Stimulated activated CD4-positive, alpha-beta T cell treated with anti-CD3 and anti-CD28 coated beads, Interleukin-1b, Interleukin-23, amount 100 ng/mL, for 24 hours (primary cell): ENCODE results near the gene C2CD4D.

Experiments
- DNase-seq, 4 experiments: peaks; one replicate each; pipeline ENCODE4 v3.0.0-alpha.2; 2020; ENCODE audit warnings: low read depth in 4 of 4, low spot score in 1 of 4

The C2CD4D gene

DNA sequence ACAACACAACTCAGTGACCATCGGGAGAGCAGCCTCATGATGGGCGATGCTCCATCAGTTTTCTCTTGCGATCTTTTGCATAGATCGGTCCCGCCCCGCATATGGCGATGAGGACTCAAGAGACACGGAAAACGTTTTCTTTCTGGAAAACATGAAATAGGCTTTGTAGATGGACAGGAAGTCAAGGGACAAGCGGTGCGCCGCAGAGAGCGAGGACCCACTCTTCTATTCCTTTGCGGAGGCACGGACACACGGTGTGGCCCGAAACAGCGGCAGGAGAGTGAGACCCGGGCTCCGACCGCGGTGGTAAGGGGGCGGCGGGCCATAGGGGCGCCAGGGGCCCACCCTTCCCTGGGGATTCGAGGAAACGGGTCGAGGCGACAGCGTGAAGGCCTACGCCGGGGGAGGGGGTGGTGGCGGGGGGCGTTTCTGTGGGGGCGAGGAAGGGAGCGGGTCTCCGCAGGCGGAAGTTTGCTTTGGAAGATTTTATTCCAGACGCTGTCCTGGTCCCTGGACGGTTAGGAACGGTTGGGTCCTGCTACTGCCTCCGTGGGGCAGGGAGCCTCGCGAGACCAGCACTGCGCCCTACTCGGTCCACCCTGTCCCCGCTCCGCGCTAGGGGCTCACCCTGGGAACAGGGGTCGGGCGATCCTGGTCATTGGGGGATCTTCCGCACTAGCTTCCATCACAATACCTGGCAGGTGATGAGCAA lies 48.5 kb downstream of the C2CD4D start:
- peak in 1 of 4 experiments; percentile 2 for DNase-seq

DNA sequence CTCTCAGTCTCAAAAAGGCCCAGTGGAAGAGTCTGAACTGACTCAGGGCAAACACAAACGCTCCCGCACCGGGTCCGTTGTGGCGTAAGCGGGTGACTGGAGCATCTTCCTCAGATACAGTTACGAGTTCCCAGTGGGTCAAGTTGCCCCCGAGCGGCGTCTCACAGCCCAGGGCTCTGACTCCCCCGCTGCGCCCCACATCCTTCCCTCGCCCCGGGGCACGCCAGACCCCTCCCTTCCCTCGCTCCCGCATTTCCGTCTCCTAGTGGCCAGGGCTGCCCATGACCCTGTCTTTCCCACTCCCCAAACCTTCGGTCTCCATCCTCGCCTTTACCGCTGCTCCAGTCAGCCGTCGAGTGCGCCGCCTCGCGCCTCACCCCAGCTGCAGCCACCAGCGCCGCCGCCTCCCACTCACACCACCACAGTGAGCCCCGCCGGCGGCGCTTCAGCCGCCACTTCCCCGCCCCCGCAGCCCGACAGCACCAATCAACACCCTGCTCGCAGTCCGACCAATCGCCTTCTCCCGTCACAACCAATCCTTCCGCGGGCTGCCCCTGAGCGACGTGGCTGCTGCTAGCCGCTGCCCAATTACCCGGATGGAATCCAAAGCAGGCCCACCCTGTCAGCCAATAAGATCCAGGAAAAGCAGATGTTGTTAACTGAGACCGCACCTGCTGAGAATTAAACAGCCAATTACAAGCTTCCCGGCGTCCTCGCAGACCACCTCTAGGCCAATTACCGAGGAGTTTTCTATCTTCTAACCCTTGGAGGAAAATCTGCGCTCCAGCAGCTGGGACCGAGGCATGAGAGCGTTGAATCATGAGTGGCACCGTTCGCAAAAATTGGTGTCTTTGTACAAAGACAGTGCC lies 49.3 kb downstream of the C2CD4D start, which contains the start of gene TDRKH:
Gene TDRKH (minus strand): TSS at position 430 of the 869 bp plus-strand sequence. CDS start 7,478 bp downstream, outside the sequence.
- DNase-seq = peak; percentile 97 to 99 (median 97)
